ENCODE results near the gene OXSR1.
"Not testable (repeated sequence)": the region's sequence is repeated elsewhere in the genome, so short reads cannot be mapped to it uniquely, and the experiment has no call there.

The OXSR1 gene

GRCh38 chr3:38165722-38166387, 518 bp downstream of the OXSR1 start:
- DNase-seq (ENCODE audit: low read depth in 3 of 3), result peak in 1 of 3 experiments; percentile 14

- DNase-seq (ENCODE audit: low read depth in 3 of 3), result no peak
Measured at GRCh38 chr3:38167591-38167990, 2.3 kb downstream of the OXSR1 start.

DNA sequence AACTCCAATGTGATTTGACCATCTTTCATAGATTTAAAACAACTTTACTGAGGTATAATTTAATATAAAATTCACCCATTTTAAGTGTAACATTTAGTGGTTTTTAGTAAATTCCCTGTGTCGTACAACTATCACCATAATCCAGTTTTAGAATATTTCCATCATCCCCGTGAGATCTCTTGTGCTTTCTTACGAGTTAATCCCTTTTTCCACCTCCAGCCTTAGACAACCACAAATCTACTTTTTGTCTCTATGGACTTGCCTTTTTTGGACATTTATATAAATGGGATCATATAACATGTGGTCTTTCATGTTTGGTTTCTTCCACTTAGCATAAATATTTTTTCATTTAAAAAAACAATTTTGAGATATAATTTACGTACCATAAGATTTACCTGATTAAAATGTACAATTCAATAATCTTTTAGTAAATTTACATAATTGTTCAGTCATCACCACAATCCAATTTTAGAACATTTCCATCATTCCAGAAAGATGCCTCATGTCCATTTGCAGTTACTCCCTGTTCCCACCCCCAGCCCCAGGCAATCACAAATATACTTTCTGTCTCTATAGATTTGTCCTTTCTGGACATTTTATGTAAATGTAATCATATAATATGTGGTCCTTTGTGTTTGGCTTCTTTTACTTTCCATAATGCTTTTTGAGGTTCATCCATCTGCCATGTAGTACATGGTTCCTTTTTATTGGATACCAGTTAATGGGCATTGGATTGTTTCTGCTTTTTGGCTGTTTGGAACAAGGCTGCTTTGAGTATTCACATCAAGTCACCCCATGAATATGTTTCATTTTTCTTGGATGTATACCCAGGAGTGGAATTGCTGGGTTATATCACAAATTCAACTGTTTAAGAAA, 3.1 kb downstream of the OXSR1 start:
- DNase-seq (ENCODE audit: low read depth in 3 of 3), result no peak

GRCh38 chr3:38169027-38169317, 3.6 kb downstream of the OXSR1 start:
- no peak for DNase-seq (ENCODE audit: low read depth in 3 of 3)

DNA sequence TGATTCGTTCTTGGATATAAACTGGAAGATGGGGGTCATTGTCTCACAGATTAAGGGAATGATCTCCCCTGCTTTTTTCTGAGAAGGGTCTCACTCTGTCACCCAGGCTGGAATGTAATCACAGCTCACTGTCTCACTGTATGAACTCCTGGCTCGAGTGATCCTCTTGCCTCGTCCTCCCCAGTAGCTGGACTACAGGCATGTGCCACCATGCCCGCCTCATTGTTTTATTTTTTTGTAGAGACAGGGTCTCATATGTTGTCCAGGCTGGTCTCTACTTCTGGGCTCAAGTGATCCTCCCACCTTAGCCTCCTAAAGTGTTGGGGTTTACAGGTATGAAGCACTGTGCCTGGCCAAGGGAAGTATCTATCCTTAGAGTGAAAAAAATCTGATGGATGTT, 5.4 kb downstream of the OXSR1 start:
- no peak for DNase-seq (ENCODE audit: low read depth in 3 of 3)

GRCh38 chr3:38171622-38172021, 6.3 kb downstream of the OXSR1 start:
- no peak for DNase-seq (ENCODE audit: low read depth in 3 of 3)

DNA sequence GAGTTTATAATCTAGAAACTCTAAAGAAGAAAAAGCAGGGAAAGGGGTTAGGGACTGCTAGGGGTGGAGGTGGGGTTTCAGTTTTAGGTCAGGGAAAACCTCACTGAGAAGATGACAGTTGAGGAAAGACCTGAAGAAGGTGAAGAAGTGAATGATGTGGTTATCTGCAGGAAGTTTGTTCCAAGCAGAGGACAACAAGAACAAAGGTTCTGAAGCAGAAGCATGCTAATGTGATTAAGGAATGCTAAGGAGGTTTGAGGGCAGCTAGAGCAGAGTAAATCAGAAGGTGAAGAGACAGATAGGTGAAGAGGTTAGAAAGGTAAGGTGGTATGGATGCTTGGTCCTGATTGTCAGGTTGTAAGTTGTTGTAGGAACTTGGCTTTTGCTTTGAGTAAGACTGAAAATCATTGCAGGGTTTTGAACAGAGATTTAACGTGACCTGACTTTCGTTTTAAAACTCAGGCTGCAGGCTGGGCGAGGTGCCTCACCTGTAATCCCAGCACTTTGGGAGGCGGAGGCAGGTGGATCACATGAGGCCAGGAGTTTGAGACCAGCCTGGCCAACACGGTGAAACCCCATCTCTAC, 8.6 kb downstream of the OXSR1 start:
- no peak for DNase-seq (ENCODE audit: low read depth in 3 of 3)

GRCh38 chr3:38177181-38177580, 11.8 kb downstream of the OXSR1 start:
- DNase-seq (ENCODE audit: low read depth in 3 of 3), result no peak

DNA sequence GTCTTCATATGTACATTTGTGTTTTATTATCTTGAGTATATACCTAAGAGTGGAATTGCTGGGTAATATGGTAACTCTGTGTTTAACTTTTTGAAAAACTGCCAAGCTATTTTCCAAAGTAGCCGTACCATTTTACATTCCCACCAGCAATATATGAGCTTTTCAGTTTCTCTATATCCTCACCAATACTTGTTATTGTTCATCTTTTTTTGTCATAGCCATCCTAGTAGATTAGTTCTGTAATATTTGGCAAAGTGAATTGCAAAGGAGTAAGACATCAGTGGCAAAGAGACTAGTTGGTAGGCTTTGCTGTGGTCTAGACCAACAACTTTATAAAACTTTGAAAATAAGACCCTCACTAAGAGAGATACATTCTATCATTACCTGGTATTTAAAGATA, 21.4 kb downstream of the OXSR1 start:
- DNase-seq (ENCODE audit: low read depth in 3 of 3), result no peak

DNA sequence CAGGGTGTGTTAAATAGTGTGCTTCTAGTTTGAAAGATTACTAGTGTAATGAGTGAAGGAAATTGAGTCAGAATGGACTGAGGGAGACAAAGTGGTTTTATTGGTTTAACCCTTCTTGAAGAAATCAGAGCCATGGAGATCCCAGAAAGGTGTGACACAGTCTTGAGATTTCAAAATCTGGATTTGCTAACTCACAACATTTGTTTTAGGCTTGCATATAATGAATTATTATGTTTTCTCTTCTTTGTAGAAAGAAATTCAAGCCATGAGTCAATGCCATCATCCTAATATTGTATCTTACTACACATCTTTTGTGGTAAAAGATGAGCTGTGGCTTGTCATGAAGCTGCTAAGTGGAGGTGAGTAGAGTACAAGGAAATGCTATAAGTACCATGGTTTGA, 25.1 kb downstream of the OXSR1 start:
- DNase-seq (ENCODE audit: low read depth in 3 of 3), result no peak

GRCh38 chr3:38202931-38203330, 37.6 kb downstream of the OXSR1 start:
- DNase-seq (ENCODE audit: low read depth in 3 of 3), result not testable (repeated sequence)

DNA sequence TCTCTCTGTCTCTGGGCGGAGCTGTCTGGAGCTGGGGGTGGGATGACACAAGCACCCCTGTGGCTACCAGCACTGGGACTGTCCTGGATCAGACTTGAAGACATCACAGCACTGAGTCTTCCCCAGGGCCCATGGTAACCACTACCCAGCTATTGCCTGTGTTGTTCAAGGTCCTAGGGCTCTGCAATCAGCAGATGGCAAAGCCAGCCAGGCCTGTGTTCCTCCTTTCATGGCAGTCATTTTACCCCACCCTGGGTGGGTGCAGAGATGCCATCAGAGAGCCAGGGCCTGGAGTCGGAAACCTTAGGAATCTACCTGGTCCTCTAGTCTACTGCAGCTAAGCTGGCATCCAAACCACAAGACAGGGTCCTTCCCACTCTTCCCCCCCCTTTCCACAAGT, 38.4 kb downstream of the OXSR1 start:
- no peak for DNase-seq (ENCODE audit: low read depth in 3 of 3)

DNA sequence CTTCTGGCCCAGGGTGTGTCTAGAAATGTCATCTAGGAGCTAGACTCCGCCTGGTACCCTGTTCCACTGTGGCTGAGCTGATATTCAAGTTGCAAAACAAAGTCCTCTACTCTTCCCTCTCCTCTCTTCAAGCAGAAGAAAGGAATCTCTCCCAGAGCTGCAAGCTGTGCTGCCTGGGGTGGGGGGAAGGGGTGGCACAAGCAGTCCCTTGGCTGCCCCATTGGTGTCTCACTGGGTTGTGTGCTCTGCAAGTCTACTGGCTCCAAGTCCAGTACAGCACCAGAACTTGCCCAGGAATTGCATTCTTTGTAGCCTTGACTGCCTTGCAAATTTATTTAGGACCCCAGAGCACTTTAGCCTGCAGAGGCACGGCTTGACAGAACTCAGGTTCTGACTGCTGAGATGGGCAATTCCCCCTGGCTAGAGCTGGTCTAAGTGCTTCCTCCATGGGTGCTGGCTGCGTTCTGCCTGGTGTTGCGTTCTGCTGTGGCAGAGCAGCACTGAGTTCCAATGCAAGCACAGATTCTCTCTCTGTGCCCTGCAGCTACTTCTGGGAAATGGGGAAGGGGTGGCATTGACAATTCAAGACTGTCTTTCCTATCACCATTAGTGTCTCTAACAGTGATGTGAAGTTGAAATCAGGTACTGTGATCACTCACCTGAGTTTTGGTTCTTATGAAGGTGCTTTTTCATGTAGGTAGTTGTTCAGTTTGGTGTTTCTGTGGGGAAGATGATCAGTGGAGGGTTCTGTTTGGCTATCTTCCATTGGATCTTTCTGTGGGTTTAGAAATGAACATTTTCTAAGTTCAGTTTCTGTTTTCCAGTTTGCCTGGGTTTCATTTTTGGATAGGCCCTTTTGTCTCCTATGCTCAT, 39.5 kb downstream of the OXSR1 start:
- no peak for DNase-seq (ENCODE audit: low read depth in 3 of 3)

DNA sequence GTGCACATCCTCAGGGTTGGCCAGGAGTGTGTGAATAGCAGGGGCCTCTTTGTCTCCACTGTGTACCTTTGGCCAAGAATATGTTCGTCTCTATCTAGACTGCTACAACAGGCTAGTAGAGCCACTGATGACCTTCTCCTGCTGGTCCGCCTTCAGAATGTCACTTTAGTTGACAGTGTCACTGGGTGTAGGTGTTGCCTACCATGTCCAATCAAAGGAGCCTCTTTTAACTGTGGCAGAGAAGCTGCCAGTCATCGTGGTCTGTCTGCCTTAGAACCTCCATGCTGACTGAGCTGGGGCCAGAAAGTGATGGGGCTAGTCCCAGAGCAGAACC, 40.1 kb downstream of the OXSR1 start:
- no peak for DNase-seq (ENCODE audit: low read depth in 3 of 3)

- no peak for DNase-seq (ENCODE audit: low read depth in 3 of 3)
Measured at GRCh38 chr3:38207254-38208003, 42.1 kb downstream of the OXSR1 start.

- DNase-seq (ENCODE audit: low read depth in 3 of 3), result no peak
Measured at GRCh38 chr3:38210141-38210757, 44.9 kb downstream of the OXSR1 start.

DNA sequence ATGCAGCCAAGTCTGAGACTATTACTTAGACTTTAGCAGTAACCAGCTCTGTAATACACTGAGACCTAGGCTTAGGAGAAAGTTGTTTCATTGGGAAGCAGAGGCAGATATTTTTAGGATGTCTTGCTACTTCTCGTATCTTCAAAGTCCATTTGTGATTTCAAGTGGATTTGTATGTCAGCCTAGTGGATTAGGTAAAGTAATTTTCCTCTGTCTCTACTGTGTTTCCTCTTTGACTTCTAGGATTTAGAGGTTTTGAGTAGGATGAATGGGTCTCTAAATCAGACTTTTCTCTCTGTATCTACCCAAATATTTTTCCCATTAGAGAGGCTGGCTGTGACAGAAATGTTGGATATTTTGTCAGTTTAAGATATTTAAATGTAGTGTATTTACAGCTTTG, 46.8 kb downstream of the OXSR1 start:
- DNase-seq (ENCODE audit: low read depth in 3 of 3), result no peak

DNA sequence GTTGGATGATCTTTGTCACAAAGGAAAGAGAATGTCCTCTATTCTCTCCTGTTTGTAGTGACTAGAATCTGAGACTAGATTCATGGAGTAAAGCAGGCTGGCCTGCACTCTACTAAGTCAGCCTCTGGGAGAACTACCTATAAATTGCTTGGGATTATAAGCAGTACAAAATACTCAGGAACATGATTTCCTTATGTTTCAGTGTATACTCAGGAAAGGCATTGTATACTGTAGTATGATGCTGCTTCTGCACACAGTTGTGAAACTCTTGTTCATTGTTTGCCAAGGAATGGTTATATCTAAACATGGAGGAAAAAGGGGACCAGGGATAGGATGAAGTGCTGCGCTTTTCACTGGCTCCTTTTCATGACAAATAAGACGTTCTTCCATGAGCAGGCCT, 49.2 kb downstream of the OXSR1 start:
- DNase-seq (ENCODE audit: low read depth in 3 of 3), result no peak

GRCh38 chr3:38219609-38220197, 54.4 kb downstream of the OXSR1 start:
- no peak for DNase-seq (ENCODE audit: low read depth in 3 of 3)

DNA sequence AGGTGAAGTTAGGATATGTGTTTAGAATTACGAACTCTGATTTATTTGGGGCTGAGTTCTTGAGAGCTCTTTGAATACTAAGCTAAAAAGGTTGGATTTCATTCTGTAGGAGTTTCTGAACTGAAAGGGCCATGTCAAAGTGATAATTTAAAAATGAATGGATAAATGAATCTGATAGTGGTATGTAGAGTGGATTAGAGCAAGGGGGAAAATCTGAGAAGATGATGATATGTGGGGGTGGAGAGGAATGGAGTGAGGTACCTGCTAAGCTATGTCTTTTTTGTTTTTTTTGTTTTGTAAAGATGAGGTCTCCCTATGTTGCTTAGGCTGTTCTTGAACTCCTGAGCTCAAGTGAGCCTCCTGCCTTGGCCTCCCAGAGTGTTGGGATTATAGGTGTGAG, 55.7 kb downstream of the OXSR1 start:
- no peak for DNase-seq (ENCODE audit: low read depth in 3 of 3)

Measured in stimulated activated CD4-positive, alpha-beta T cell treated with anti-CD3 and anti-CD28 coated beads, TNF-alpha, amount 100 ng/mL, for 24 hours (primary cell).